GM19025 (cell line): ENCODE data around the gene GBE1.
"Not testable (repeated sequence)": the region's sequence is repeated elsewhere in the genome, so short reads cannot be mapped to it uniquely, and the experiment has no call there.

ENCODE experiments used
- ATAC-seq: cut with Tn5 transposase; IDR thresholded peaks from one replicate; pipeline ENCODE4 v1.9.1; 2021; ENCODE audit warnings: mild to moderate bottlenecking, low read depth, moderate library complexity; ENCODE audit not compliant: unreplicated experiment

The GBE1 gene

DNA sequence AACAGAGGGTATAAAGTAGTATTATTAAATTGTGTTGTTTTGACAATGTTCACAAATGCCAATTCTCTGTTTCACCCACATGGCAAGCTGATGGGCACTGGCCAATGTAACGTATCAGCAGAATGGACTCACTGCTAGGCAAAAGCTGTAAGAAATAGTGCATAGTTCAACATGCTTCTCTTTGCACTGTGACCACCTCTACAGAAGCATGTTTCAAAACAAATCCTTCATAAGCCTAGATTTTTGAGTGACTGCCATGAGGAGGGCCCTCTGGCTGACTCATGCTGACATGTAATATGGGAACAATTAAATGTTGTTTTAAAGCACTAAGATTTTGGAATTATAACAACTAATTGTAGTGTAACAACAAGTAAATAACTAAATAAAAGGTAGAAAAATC, 3.2 kb downstream of the GBE1 start:
- no peak for ATAC-seq

DNA sequence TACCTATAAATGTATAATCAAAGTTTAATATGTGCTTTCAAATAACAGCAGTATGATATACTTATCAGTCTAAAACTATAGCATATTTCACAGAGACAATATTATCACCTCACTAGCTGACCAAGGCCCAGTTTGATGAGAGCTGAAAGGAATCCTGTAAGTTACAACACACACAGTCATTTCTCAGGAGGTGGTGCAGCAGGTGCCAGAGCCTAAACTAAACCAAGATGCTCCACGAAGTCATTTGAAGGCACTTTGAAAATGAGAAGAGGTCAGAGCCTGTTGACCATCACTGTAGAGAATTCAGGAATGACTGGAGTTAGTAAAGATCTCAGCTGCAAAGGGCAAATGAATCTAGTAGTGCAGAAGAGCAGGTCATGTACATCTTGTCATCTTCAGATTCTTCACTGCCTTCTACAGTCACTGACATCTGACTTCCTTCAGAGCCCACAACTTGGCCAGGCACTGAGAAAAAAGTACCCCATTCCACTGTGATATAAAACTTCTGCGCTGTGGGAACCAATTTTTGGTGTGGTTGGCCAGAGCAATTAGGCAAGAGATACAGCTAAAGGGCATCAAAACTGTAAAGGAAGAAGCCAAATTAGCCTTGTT, 7.9 kb downstream of the GBE1 start:
- ATAC-seq, result no peak

DNA sequence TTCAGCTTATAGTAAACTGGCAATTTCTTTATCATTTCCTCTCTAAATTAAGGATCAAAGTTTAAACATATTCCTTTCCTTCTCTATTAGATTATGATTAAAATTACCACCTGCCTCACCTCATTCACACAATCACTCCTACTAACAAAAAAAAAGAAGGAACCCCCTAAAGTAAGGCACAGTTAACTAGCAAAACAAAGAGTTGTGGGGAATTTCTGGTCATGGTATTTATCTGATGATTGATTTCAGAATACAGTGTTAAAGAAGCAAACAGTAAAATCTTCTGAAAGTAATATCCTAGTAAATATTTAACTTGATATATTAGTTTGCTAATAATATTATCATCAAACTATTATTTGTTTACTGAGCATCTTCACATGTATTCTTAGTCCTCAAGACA, 8.8 kb downstream of the GBE1 start:
- no peak for ATAC-seq

DNA sequence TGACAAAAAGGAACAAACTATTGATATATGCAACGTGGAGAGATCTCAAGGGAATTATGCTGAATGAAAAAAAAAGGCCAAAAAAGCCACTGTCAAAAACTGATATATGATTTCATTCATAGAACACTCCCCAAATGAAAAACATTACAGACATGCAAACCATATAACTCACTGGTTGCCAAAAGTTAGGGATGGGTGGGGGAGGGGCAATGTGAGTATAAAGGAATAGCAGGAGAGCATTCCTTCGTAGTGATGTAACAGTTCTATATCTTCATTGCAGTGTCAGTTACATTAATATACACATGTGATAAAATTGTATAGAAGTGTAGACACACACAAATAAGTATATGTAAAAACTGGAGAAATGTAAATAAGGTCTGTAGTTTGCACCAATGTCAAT, 12.2 kb downstream of the GBE1 start:
- ATAC-seq, result no peak

DNA sequence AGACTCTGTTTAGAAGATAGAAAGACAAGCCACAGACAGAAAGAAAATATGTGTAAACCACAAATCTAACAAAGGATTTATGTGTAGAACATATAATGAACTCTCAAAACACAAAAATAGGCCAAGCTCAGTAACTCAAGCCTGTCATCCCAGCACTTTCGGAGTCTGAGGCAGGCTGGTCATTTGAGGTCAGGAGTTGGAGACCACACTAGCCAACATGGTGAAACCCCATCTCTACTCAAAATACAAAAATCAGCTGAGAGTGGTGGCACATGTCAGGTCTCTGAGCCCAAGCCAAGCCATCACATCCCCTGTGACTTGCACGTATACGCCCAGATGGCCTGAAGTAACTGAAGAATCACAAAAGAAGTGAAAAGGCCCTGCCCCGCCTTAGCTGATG, 14.2 kb downstream of the GBE1 start:
- not testable (repeated sequence) for ATAC-seq

DNA sequence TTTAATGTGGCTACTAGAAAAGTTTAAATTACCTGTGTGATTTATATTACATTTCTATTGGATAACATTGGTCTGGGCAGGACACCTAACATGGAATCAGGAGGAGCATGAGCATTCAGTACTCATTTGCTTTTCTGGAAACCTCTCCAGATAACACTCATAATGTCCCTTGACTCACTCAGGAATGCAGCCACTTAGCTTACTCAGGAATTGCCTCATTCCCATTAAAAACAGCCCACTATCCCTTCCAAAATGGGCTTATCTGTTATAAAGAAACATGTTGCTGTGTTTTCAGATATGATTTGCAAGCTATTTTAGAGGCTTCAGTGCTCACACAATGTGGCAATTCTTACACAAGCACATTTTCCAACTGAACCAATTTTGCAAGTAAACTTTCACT, 17.1 kb downstream of the GBE1 start:
- ATAC-seq, result no peak

DNA sequence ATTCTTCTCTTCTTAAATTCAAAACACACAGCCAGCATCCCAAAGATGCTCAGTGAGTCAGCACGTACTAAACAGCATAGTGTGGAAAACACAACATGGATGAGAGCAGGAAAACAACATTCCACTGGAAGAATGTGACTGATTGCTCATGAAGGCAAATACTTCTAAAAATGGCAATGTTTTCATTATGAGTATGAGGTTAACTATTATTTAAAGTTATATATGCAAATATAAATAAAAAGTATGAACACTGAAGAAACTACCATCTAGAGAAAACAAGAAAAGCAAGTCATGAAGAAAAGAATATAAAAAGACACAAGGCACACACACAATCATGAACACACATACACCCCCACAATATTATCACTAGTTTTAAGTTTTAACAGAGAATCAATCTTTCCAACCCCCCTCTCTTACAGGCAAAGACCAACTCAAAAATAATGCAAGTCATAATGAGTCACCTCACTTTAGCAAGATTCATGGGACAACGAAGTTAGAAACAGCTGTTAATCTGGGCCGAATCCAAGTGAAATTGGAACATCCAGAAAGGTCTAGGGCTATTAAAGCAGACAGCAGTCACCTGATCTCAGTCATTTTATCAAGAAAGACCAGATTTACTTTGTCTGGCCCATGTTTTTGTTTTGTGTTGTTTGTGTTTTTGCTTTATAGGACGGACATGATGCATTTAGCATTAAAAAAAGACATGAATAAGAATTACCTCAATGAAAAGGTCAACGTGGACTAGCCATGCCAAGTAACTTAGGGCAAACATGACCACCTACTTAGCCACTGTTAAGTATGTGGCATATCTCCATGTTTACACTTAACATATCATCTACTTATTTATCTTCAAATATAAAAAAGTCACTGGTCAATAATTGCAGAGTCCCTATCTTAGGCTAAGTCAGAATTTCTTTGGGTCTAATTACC, 18.1 kb downstream of the GBE1 start:
- no peak for ATAC-seq

DNA sequence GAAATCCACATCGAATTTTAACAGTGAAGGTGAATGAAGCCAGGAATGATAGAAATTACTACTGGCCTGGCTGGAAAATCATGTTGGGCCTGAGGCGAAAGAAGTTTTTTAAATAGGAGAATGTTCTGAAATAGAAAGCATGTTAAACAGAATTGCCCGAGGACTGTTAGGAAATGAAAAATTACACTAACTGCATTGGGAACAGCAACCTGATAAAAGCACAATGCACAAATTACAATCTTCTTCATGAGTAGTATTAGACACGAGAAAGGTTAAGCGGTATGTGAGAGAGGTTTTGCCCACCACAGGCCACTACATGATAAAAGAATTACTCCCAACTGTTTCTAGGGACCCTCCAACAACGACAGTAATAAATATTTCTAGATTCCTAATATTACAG, 18.9 kb downstream of the GBE1 start:
- no peak for ATAC-seq

DNA sequence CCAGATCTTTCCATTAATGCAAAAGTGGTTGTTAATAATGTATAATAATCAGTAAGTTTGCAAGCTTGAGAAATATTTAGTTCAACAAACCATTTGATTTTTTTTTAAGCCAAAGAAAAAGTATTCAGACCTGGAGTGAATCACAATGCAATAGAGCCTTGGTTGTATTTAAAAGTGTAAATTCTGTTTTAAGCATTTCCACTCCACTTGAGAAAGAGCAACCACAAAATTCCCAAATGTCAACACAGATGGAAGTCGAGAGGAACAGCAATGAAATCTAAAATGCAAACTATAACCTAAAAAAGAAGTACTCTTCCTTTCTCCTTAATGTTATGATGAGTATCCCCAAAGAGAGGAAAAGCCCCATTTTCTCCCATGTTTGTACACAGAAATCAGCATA, 20.2 kb downstream of the GBE1 start:
- ATAC-seq, result no peak

DNA sequence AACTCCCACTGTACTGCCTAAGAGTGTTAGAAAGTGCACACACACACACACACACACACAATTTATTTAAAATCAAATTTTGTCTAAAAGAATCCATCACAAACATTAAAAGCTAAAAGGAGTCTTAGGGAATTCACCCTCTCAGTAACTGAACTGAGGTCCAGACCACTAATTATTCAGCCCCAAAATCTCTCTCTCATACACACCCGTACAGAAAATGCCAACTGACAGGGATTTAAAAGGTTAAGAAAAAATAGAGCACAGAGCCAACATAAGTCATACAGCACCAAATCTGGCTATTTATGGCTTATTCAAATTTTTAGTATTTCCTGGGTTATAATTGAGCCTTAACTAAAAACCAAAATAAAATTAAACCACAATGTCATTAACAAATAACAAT, 20.7 kb downstream of the GBE1 start:
- ATAC-seq, result no peak

DNA sequence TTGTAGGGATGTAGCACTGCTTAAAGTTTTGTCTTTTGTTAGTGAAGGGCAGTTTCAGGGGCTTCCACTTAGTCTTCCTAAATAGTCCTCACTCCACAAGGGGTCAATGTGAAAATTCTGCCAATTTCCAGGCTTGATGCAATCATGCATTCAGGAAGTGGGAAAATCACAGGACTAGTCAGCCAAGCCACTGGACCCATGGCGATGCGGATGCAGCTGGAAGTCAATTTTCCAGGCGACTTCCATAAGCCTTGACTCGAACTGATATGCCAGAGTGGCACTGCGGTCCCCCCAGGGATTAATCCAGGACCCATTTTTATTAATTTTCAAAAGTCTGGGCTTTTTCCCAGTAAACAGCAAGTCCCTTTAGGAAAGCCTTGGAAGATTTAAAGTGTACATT, 26.1 kb downstream of the GBE1 start:
- ATAC-seq, result no peak

DNA sequence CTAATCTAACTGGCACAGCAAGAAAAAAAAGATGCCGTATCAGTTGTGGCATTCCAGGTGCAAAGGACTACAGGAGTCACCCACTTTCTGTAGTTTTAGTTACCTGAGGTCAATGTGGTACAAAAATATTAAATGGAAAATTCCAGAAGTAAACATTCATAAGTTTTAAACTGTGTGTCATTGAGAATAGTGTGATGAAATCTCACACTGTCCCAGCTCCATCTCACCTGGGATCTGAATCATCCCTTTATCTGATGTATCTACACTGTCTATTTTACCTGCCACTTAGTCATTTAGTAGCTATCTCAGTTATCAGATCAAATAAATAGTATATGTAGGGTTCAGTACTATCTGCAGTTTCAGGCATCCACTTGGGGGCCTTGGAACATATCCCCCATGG, 26.7 kb downstream of the GBE1 start:
- ATAC-seq, result no peak

DNA sequence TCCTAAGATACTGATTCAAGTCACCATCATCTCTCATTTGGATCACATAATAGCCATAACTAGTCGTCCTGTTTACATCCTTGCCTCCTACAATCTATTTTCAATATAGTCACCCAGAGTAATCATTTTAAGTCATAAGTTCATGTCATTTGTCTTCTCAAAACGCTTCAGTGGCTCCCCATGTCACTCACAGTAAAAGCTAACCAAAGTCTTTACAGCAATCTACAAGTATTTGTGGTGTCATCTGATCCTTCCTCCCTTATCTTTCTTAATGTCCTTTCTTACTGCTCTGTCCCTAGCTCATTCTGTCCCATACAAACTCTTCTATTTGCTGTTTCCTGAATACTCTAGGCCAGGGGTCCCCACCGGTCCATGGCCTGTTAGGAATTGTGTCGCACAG, 28.8 kb downstream of the GBE1 start:
- no peak for ATAC-seq

DNA sequence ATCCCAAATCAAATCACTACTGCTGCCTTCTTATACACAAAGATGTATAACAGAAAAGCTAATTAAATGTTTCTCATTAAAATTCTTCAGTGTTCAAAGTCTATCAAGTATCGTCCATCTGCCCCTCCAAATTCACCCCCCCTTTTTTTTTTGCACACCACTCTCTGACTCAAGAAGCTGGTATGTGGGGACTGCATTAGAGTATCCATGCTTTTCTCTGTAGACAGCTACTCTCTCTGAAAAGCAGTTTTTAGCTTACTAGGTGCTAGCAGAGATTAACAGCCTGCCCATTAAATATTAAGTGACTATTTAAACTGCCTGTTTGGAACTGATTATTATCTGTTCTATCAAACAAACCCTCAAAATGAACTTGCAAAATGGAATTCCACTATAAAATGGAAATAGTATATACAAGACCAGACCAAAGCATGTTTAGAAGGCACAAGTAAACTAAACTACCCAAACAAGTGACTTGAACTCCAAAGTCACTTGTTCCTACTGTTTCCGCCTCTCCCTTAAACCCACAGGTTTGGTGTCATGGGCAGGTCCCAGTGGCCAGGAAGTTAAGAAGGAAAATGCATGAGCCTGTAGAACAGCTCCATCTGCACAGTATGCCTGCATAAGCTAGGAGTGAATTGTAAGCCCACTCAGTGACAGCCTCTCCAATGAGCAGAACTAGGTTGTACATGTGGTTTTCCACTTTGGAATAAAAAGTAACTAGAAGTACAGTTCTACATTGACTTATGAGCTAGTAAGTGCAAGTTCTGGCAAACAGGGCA, 32.5 kb downstream of the GBE1 start:
- ATAC-seq, result no peak

DNA sequence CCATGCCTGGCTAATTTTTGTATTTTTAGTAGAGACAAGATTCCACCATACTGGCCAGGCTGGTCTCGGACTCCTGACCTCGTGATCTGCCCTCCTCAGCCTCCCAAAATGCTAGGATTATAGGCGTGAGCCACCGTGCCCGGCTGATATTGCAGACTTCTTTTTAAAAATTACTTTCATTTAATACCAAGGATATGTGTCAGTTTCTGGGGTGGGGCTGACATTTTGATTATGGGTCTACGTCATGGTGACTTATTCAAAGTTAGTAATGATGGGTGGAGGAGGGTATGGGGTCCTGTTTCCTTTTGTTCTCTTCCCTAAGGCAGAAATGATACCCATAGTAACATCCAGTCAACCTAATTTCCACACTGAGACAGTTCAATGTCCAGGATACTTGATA, 34.7 kb downstream of the GBE1 start:
- no peak for ATAC-seq

DNA sequence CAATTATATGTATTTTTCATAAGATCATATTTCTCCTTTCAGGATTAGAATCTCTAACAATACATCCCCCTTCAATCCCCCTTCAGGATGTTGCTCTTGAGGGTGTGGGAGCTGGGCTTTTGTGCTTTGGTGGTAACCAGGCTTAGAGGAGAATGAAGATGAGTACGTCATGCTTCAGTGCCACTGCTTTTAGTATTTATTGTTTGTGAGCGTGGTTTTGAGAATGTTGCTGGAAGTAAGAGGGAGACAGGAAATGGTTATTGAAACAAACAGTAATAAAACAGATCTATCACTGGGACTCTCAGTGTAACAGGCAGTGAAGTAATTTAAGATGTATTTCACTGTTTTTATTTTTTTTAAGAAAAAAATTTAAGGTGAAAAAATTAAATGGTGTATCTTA, 35.3 kb downstream of the GBE1 start:
- ATAC-seq, result no peak

DNA sequence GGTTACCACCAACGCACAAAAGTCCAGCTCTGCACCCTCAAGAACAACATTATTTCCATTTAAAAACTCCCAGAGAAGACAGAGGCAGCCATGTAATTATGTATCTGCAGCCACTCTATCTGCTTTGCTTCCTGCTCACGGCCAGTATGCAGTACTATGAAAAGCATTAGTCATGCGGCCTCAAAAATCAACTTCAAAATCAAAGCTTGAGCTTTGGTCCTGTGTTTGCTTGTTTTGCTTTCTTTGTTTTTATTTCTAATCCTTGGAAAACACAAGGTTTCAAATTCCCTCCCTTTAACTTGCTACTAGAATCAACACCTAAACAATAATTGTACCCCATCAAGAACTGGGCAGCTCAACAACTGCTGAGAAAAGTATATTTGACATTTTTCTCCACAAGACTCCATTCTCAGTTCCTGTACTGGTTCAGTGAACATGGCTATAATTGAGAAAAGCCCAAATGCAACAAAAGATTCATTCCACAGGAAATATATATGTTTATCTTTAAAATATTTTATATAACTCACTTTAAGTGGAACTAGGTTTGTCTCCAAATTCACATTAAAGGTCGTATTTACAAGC, 37.6 kb downstream of the GBE1 start:
- ATAC-seq, result no peak

DNA sequence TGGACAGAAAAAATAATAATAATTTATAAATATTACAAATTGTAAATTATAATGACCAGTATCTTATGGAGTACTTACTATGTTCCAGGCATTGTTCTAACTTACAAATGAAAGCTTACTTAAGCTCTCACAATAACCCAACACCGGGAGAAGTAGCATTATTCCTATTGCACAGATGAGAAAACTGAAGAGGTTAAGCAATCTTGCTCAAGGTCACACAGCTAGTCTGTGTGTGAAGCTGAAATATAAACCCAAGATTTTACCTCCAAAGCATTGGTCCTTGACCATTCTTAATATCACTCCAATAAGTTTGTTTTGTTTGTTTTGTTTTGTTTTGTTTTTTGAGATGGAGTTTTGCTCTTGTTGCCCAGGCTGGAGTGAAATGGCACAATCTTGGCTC, 43.1 kb downstream of the GBE1 start:
- ATAC-seq, result no peak

DNA sequence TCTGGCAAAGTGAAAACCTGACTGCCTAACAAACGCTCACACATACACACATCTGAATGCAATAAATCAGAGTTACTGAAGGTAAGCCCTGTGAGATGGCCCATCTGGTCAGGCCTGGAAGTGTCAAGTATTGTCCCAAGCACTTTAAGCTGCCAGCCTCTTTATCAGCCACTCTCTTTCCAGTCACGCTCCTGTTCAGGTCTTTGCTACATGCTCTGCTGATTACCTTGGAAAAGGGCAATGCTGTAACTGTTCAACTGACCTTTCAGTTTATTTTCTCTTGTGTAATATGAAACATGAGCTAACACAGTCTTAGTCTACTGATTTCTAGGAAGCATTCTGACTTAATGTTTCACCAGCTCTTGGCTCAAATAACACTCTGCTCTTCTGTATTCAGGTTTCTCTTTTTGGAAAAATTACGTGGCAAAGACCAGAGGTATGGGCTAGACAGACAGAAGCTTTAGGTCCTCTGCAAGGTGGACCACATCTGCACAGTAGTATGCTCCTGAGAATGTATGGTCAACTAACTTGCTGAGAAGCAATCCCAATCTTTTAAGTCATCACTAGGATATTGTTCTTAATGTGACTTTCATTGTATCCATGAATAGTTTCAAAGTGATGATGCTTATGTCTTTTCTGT, 44.5 kb downstream of the GBE1 start:
- no peak for ATAC-seq

DNA sequence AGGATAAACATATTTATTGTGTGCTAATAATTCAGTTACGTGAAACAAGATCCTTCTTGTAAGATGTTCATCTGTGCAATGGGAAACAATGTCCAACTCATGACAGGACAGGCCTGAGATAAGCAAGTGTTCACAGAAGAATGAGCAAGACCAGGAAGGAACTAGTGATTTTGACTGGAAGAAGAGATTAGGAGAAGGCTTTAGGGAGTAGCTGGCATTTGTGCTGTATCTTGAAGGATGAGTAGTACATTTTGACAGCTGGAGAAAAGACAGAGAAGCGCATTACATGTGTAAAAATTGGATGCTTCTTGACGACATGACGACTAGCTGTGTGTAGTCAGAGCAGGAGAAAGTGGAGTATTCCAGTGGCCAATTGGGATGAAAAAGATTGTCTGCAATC, 48.4 kb downstream of the GBE1 start:
- no peak for ATAC-seq

DNA sequence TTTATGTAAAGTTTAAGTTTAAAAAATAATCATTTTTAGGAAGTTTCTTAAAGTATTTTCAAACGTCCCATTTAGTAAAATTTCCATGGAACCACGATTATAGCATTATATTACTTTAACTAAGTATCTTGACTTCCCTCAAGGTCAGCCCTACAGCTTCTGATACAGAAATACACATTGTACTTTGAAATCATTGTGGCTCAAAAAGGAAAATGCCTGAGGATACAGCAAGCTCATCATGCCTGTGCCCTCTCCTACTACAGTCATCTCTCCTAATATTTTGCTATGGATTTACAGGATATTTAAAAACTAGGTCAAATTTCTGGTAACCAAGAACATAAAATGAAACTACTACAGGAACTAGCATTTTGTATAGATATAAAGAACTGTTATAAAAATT, 51.8 kb downstream of the GBE1 start:
- no peak for ATAC-seq
